ENCODE data around the gene TENM4. TPM values are rescaled to one million over a fixed set of nuclear protein-coding genes. Genes with fewer than 3 reads are reported as not detected.
A peak's percentile ranks its signal among the peaks of the same experiment; 100 is the strongest.

Gene TENM4
- total and polyA plus RNA-seq, 10 of the 15 experiments (the other 5 are each of a cell fraction or from before 2014, with no cell fraction given): 0.03 to 0.12 (median 0.06) TPM; not detected in 7

GRCh38 chr11:79482800-79483199, 42.0 kb upstream of the TENM4 start (continued):
- TF ChIP-seq ZBTB11 (CRISPR knock-in tag; IDR thresholded peaks at IDR 0.05) (no peak), EGR1 (IDR thresholded peaks at IDR 0.05; ENCODE audit: borderline replicate concordance in 1 of 2, low read depth in 2 of 2, low read length in 2 of 2) (peak in 1 of 2 experiments; percentile 56; a peak in 1 of 3 replicates), SIN3A (IDR thresholded peaks at IDR 0.05; ENCODE audit: low read depth, low read length) (no peak), CREB1 (IDR thresholded peaks at IDR 0.05; ENCODE audit: low read depth) (peak; percentile 67), PAX8 (IDR thresholded peaks at IDR 0.05) (no peak), KLF5 (IDR thresholded peaks at IDR 0.05; ENCODE audit: partially characterized antibody) (no peak), HDAC6 (IDR thresholded peaks at IDR 0.05; ENCODE audit: unreplicated experiment) (no peak), SIX5 (IDR thresholded peaks at IDR 0.05; ENCODE audit: low read depth, low read length, severe bottlenecking) (no peak), LARP7 (IDR thresholded peaks at IDR 0.05) (no peak), KAT2A (conservative IDR thresholded peaks at IDR 0.05; ENCODE audit: control insufficient read depth, low read depth, low read length) (no peak), SRF (IDR thresholded peaks at IDR 0.05; ENCODE audit: low read depth in 2 of 2, low read length in 2 of 2) (peak in 1 of 2 experiments; percentile 74; a peak in 1 of 4 replicates), CEBPB (IDR thresholded peaks at IDR 0.05; ENCODE audit: borderline replicate concordance in 1 of 2, low read depth in 2 of 2, low read length in 2 of 2) (peak in 1 of 2 experiments; percentile 61; a peak in 1 of 4 replicates), MTA2 (IDR thresholded peaks at IDR 0.05; ENCODE audit: low read depth) (peak; percentile 96), NRF1 (conservative IDR thresholded peaks at IDR 0.05; ENCODE audit: low read depth, low read length) (no peak), BCL3 (IDR thresholded peaks at IDR 0.05; ENCODE audit: borderline replicate concordance, insufficient read depth, low read depth, low read length, poor library complexity, severe bottlenecking) (peak; percentile 84), NFYB (IDR thresholded peaks at IDR 0.05; ENCODE audit: insufficient read depth, low read depth, low read length) (no peak), ZNF207 (IDR thresholded peaks at IDR 0.05; ENCODE audit: borderline replicate concordance) (no peak), SUZ12 (IDR thresholded peaks at IDR 0.05; ENCODE audit: unreplicated experiment) (no peak), E2F4 (IDR thresholded peaks at IDR 0.05; ENCODE audit: low read depth, low read length) (no peak), SMAD1 (IDR thresholded peaks at IDR 0.05; ENCODE audit: low read depth, partially characterized antibody) (no peak), BACH1 (IDR thresholded peaks at IDR 0.05; ENCODE audit: borderline replicate concordance) (peak; percentile 69), GABPA (IDR thresholded peaks at IDR 0.05; ENCODE audit: low read depth) (peak; percentile 62; the same call in 1 of the 2 replicates), IRF4 (IDR thresholded peaks at IDR 0.05; ENCODE audit: low read depth, low read length) (peak; percentile 94), MTA3 (IDR thresholded peaks at IDR 0.05; ENCODE audit: borderline replicate concordance, low read length) (peak; percentile 86), ELK1 (IDR thresholded peaks at IDR 0.05; ENCODE audit: low read depth, low read length) (no peak)
